Fibroblast of peridontal ligament (primary cell): ENCODE results near the gene HOXB2.

Experiments
- DNase-seq: peaks from one replicate; pipeline ENCODE4 v3.0.0-alpha.2; 2010; ENCODE audit errors: extremely low read depth

The HOXB2 gene

GRCh38 chr17:48578616-48579470 is 33.9 kb upstream of the HOXB2 start:
- DNase-seq: no peak

- DNase-seq: no peak
Observed at GRCh38 chr17:48577946-48578615, 33.2 kb upstream of the HOXB2 start, which contains the start of gene HOXB4. Gene HOXB4, minus strand, starts transcription at chr17:48578350. Its CDS starts 31 bp downstream, at chr17:48578319.

GRCh38 chr17:48577330-48577945 is 32.5 kb upstream of the HOXB2 start:
- no peak for DNase-seq

- DNase-seq: no peak
Observed at GRCh38 chr17:48576479-48577309, 31.8 kb upstream of the HOXB2 start.

GRCh38 chr17:48575673-48576478 is 31.0 kb upstream of the HOXB2 start:
- DNase-seq: no peak

- no peak for DNase-seq
Observed at GRCh38 chr17:48575066-48575582, 30.2 kb upstream of the HOXB2 start.

- DNase-seq: no peak
Observed at GRCh38 chr17:48574505-48575065, 29.7 kb upstream of the HOXB2 start.

GRCh38 chr17:48571826-48572417 is 27.0 kb upstream of the HOXB2 start:
- DNase-seq: no peak

GRCh38 chr17:48571024-48571818 is 26.3 kb upstream of the HOXB2 start:
- no peak for DNase-seq

GRCh38 chr17:48570325-48571023 is 25.6 kb upstream of the HOXB2 start:
- no peak for DNase-seq

GRCh38 chr17:48569674-48570324 is 24.9 kb upstream of the HOXB2 start:
- no peak for DNase-seq

GRCh38 chr17:48569240-48569582 is 24.3 kb upstream of the HOXB2 start:
- DNase-seq: no peak

GRCh38 chr17:48568499-48569239 is 23.8 kb upstream of the HOXB2 start:
- no peak for DNase-seq

- no peak for DNase-seq
Observed at GRCh38 chr17:48567646-48568354, 22.9 kb upstream of the HOXB2 start.

- DNase-seq: no peak
Observed at GRCh38 chr17:48567209-48567608, 22.3 kb upstream of the HOXB2 start.

- DNase-seq: no peak
Observed at GRCh38 chr17:48566717-48567116, 21.8 kb upstream of the HOXB2 start.
